ENCODE data around the gene TRIM62.

GRCh38 chr1:33147997-33148314, 33.9 kb downstream of the TRIM62 start:
- TF ChIP-seq CTCF (IDR thresholded peaks at IDR 0.05) (peak; percentile 57), EZH2 (IDR thresholded peaks at IDR 0.05) (no peak), EZH2phosphoT487 (IDR thresholded peaks at IDR 0.05) (no peak)
